WTC11 (cell line): ENCODE measurements around the gene RNF40. TPM values are rescaled to one million over a fixed set of nuclear protein-coding genes. Genes with fewer than 3 reads are reported as not detected.

Experiments used
- ATAC-seq: fragments of 200-7000 bp; cut with Tn5 transposase; 2 replicates; pipeline ENCODE4 v1.10.0; 2021; ENCODE audit warnings: mild to moderate bottlenecking, moderate library complexity
- CTCF ChIA-PET: fragments of 300-600 bp; sonication (Branson Sonifier 250); formaldehyde crosslinking; loops from one replicate; lab custom pipeline; 2021; ENCODE audit warnings: antibody characterized with exemption; lab: Charles Lee
- POLR2A ChIA-PET: fragments of 350-600 bp; sonication (Branson Sonifier 250); formaldehyde crosslinking; loops from one replicate; lab custom pipeline; 2021; ENCODE audit warnings: antibody characterized with exemption; lab: Charles Lee
- DNase-seq: peaks from one replicate; pipeline ENCODE4 v3.0.0; 2021; ENCODE audit warnings: low spot score
- H3K27ac Mint-ChIP-seq: 2 replicates; pipeline ENCODE4 v1.8.0; 2021; ENCODE audit warnings: mixed read lengths
- H3K27me3 Mint-ChIP-seq: 2 replicates; pipeline ENCODE4 v1.8.0; 2021; ENCODE audit warnings: low read depth, mild to moderate bottlenecking, moderate library complexity, mixed read lengths
- H3K36me3 Mint-ChIP-seq: 2 replicates; pipeline ENCODE4 v1.8.0; 2021; ENCODE audit warnings: mixed read lengths
- H3K4me1 Mint-ChIP-seq: 2 replicates; pipeline ENCODE4 v1.8.0; 2022; ENCODE audit warnings: mixed read lengths
- H3K4me3 Mint-ChIP-seq: 2 replicates; pipeline ENCODE4 v1.8.0; 2021; ENCODE audit warnings: mild to moderate bottlenecking, moderate library complexity, mixed read lengths
- H3K9me3 Mint-ChIP-seq: 2 replicates; pipeline ENCODE4 v1.8.0; 2021; ENCODE audit warnings: mixed read lengths
- ATF6 ChIP-seq: sonication (generic); formaldehyde crosslinking; IDR thresholded peaks from 2 replicates; pipeline ENCODE4 v1.8.1; 2023; ENCODE audit warnings: mild to moderate bottlenecking, missing genetic modification reagents
- CTCF ChIP-seq: fragments of 200-600 bp; IDR thresholded peaks from 2 replicates; pipeline ENCODE4 v1.8.0; 2022; ENCODE audit warnings: antibody characterized with exemption
- E2F4 ChIP-seq: sonication (generic); formaldehyde crosslinking; IDR thresholded peaks from 2 replicates; pipeline ENCODE4 v1.8.1; 2022; ENCODE audit warnings: low read depth, mild to moderate bottlenecking, moderate library complexity, missing genetic modification reagents, borderline replicate concordance
- EMX1 ChIP-seq: fragments of 250-450 bp; sonication (Bioruptor Pico); IDR thresholded peaks from 2 replicates; pipeline ENCODE4 v1.8.0; 2021; ENCODE audit warnings: mild to moderate bottlenecking
- GABPB1 ChIP-seq: sonication (generic); formaldehyde crosslinking; IDR thresholded peaks from 2 replicates; pipeline ENCODE4 v1.8.1; 2023; ENCODE audit warnings: mild to moderate bottlenecking, missing genetic modification reagents
- IRF2 ChIP-seq: sonication (generic); formaldehyde crosslinking; IDR thresholded peaks from 2 replicates; pipeline ENCODE4 v1.8.0; 2022; ENCODE audit warnings: low read depth, missing genetic modification reagents, borderline replicate concordance
- NR3C1 ChIP-seq: sonication (generic); formaldehyde crosslinking; conservative IDR thresholded peaks from 2 replicates; pipeline ENCODE4 v1.8.1; 2023; ENCODE audit warnings: low read depth, mild to moderate bottlenecking, missing genetic modification reagents
- PRDM15 ChIP-seq: sonication (generic); formaldehyde crosslinking; IDR thresholded peaks from 2 replicates; pipeline ENCODE4 v1.8.0; 2022; ENCODE audit warnings: missing genetic modification reagents
- SMAD4 ChIP-seq: sonication (generic); formaldehyde crosslinking; IDR thresholded peaks from 2 replicates; pipeline ENCODE4 v1.8.0; 2022; ENCODE audit warnings: mild to moderate bottlenecking, missing genetic modification reagents
- TCF7 ChIP-seq: sonication (generic); formaldehyde crosslinking; IDR thresholded peaks from 2 replicates; pipeline ENCODE4 v1.8.0; 2022; ENCODE audit warnings: mild to moderate bottlenecking, low read depth, missing genetic modification reagents, moderate library complexity
- USF1 ChIP-seq: sonication (generic); formaldehyde crosslinking; IDR thresholded peaks from 2 replicates; pipeline ENCODE4 v1.8.0; 2022; ENCODE audit warnings: mild to moderate bottlenecking, missing genetic modification reagents
- ZNF263 ChIP-seq: sonication (generic); formaldehyde crosslinking; IDR thresholded peaks from 2 replicates; pipeline ENCODE4 v1.8.1; 2022; ENCODE audit warnings: low read depth, mild to moderate bottlenecking, moderate library complexity, missing genetic modification reagents
- ZNF396 ChIP-seq: fragments of 250-450 bp; sonication (Bioruptor Pico); IDR thresholded peaks from 2 replicates; pipeline ENCODE4 v1.8.0; 2021; ENCODE audit warnings: mild to moderate bottlenecking, moderate library complexity, borderline replicate concordance
- total RNA-seq: library from RNA; stranded (reverse); gene quantifications from 3 replicates; pipeline ENCODE4 v1.2.3, GENCODE V29; 2021

The RNF40 gene
- total RNA-seq, 1 experiment from 2014 or later, result 77.1 TPM

GRCh38 chr16:30725418-30725792, 36.7 kb upstream of the RNF40 start:
- no peak for DNase-seq
- ChIA-PET CTCF (interaction anchor here (0.7 kb wide), 1 partner anchor 32 kb away, joined by 3 read pairs; no protein-coding TSS in a partner anchor), POLR2A (no interaction called here)
- Mint-ChIP-seq H3K36me3 (peaks cover 78% of the 10 kb centered on the region), H3K27ac (no peak overlapping the region), H3K4me1 (peaks cover 12% of the 10 kb centered on the region), H3K9me3 (no peaks in the 10 kb centered on the region), H3K4me3 (no peak overlapping the region), H3K27me3 (no peaks in the 10 kb centered on the region)
- TF ChIP-seq EMX1 (no peak), SMAD4 (CRISPR knock-in tag) (no peak), GABPB1 (CRISPR knock-in tag) (no peak), PRDM15 (CRISPR knock-in tag) (no peak), CTCF (no peak)
- no peak for ATAC-seq

GRCh38 chr16:30728321-30728720, 33.8 kb upstream of the RNF40 start:
- TF ChIP-seq USF1, result no peak
- peak; percentile 51; the same call in 1 of the 2 replicates for TF ChIP-seq PRDM15 (CRISPR knock-in tag)
- H3K4me3 Mint-ChIP-seq, result no peak overlapping the region
- H3K27me3 Mint-ChIP-seq, result no peaks in the 10 kb centered on the region
- CTCF ChIA-PET, result no interaction called here
- peak overlapping the region; percentile 25 for H3K27ac Mint-ChIP-seq
- ATAC-seq (no peak), DNase-seq (no peak)
- no peaks in the 10 kb centered on the region for H3K9me3 Mint-ChIP-seq
- peaks cover 59% of the 10 kb centered on the region for H3K36me3 Mint-ChIP-seq
- POLR2A ChIA-PET, result no interaction called here
- peaks cover 12% of the 10 kb centered on the region for H3K4me1 Mint-ChIP-seq

GRCh38 chr16:30728899-30729672, 33.0 kb upstream of the RNF40 start:
- H3K36me3 Mint-ChIP-seq, result peaks cover 58% of the 10 kb centered on the region
- no peaks in the 10 kb centered on the region for H3K27me3 Mint-ChIP-seq
- no peak overlapping the region for H3K4me3 Mint-ChIP-seq
- DNase-seq (peak; percentile 23), ATAC-seq (0 out of 2 replicates have a peak, but pooled peaks have one; percentile 20)
- no peaks in the 10 kb centered on the region for H3K9me3 Mint-ChIP-seq
- no peak for TF ChIP-seq TCF7
- CTCF ChIA-PET, result no interaction called here
- peaks cover 12% of the 10 kb centered on the region for H3K4me1 Mint-ChIP-seq
- no peak overlapping the region for H3K27ac Mint-ChIP-seq
- POLR2A ChIA-PET, result no interaction called here

- H3K36me3 Mint-ChIP-seq, result peaks cover 53% of the 10 kb centered on the region
Measured at GRCh38 chr16:30731411-30731810, 30.7 kb upstream of the RNF40 start.

More at GRCh38 chr16:30731411-30731810, 30.7 kb upstream of the RNF40 start:
- Mint-ChIP-seq H3K4me1 (peaks cover 12% of the 10 kb centered on the region), H3K4me3 (no peak overlapping the region), H3K27me3 (no peaks in the 10 kb centered on the region), H3K9me3 (no peaks in the 10 kb centered on the region), H3K27ac (no peak overlapping the region)
- POLR2A ChIA-PET, result no interaction called here
- no peak for DNase-seq
- TF ChIP-seq NR3C1 (CRISPR knock-in tag) (no peak), E2F4 (no peak), IRF2 (no peak), ZNF263 (CRISPR knock-in tag) (no peak), ATF6 (CRISPR knock-in tag) (no peak), ZNF396 (CRISPR knock-in tag) (no peak)
- no peak for ATAC-seq
- CTCF ChIA-PET, result no interaction called here
